ENCODE measurements around the gene LEMD2. TPM values are rescaled to one million over a fixed set of nuclear protein-coding genes. Genes with fewer than 3 reads are reported as not detected.
A peak's percentile ranks its signal among the peaks of the same experiment; 100 is the strongest.

The LEMD2 gene
- total RNA-seq, 2 donors from 2014 or later, result 51.0 to 54.3 TPM

GRCh38 chr6:33766921-33767907 lies 21.7 kb downstream of the LEMD2 start:
- Mint-ChIP-seq H3K27me3 (no peaks in the 10 kb centered on the region), H3K36me3 (ENCODE audit: low read depth) (no peaks in the 10 kb centered on the region), H3K27ac (peak overlapping the region; percentile 25), H3K4me1 (peaks cover 5% of the 10 kb centered on the region), H3K4me3 (no peak overlapping the region), H3K9me3 (no peaks in the 10 kb centered on the region)
- ATAC-seq (replicated peaks), result no peak

GRCh38 chr6:33765368-33765767 lies 23.6 kb downstream of the LEMD2 start:
- Mint-ChIP-seq H3K27ac (no peak overlapping the region), H3K4me1 (peaks cover 5% of the 10 kb centered on the region), H3K9me3 (no peaks in the 10 kb centered on the region), H3K4me3 (no peak overlapping the region), H3K27me3 (no peaks in the 10 kb centered on the region), H3K36me3 (ENCODE audit: low read depth) (no peaks in the 10 kb centered on the region)
- no peak for ATAC-seq (replicated peaks)

- Mint-ChIP-seq H3K36me3 (ENCODE audit: low read depth) (no peaks in the 10 kb centered on the region), H3K4me1 (peaks cover 5% of the 10 kb centered on the region), H3K4me3 (no peak overlapping the region), H3K27ac (no peak overlapping the region), H3K27me3 (no peaks in the 10 kb centered on the region), H3K9me3 (no peaks in the 10 kb centered on the region)
- ATAC-seq (replicated peaks), result no peak
Measured at GRCh38 chr6:33764036-33764435, 24.9 kb downstream of the LEMD2 start.

- no peaks in the 10 kb centered on the region for H3K9me3 Mint-ChIP-seq
- ATAC-seq (replicated peaks), result no peak
- H3K27me3 Mint-ChIP-seq, result no peaks in the 10 kb centered on the region
- peaks cover 3% of the 10 kb centered on the region for H3K4me1 Mint-ChIP-seq
- H3K4me3 Mint-ChIP-seq, result no peak overlapping the region
- H3K27ac Mint-ChIP-seq, result no peak overlapping the region
- no peaks in the 10 kb centered on the region for H3K36me3 Mint-ChIP-seq (ENCODE audit: low read depth)
Measured at GRCh38 chr6:33763483-33763882, 25.4 kb downstream of the LEMD2 start.

- no peaks in the 10 kb centered on the region for H3K27me3 Mint-ChIP-seq
- H3K9me3 Mint-ChIP-seq, result no peaks in the 10 kb centered on the region
- ATAC-seq (replicated peaks), result no peak
- H3K4me3 Mint-ChIP-seq, result no peak overlapping the region
- H3K4me1 Mint-ChIP-seq, result no peaks in the 10 kb centered on the region
- no peak overlapping the region for H3K27ac Mint-ChIP-seq
- H3K36me3 Mint-ChIP-seq (ENCODE audit: low read depth), result no peaks in the 10 kb centered on the region
Measured at GRCh38 chr6:33762713-33763112, 26.2 kb downstream of the LEMD2 start.

GRCh38 chr6:33761922-33762629 lies 26.9 kb downstream of the LEMD2 start:
- H3K36me3 Mint-ChIP-seq (ENCODE audit: low read depth), result no peaks in the 10 kb centered on the region
- H3K9me3 Mint-ChIP-seq, result no peaks in the 10 kb centered on the region
- H3K4me3 Mint-ChIP-seq, result no peak overlapping the region
- no peak overlapping the region for H3K27ac Mint-ChIP-seq
- no peaks in the 10 kb centered on the region for H3K27me3 Mint-ChIP-seq
- ATAC-seq (replicated peaks), result peak; percentile 63
- no peaks in the 10 kb centered on the region for H3K4me1 Mint-ChIP-seq

- no peak overlapping the region for H3K4me3 Mint-ChIP-seq
- no peaks in the 10 kb centered on the region for H3K36me3 Mint-ChIP-seq (ENCODE audit: low read depth)
- no peaks in the 10 kb centered on the region for H3K9me3 Mint-ChIP-seq
- ATAC-seq (replicated peaks), result no peak
- no peaks in the 10 kb centered on the region for H3K4me1 Mint-ChIP-seq
- H3K27ac Mint-ChIP-seq, result no peak overlapping the region
- H3K27me3 Mint-ChIP-seq, result no peaks in the 10 kb centered on the region
Measured at GRCh38 chr6:33761581-33761921, 27.4 kb downstream of the LEMD2 start.

- H3K36me3 Mint-ChIP-seq (ENCODE audit: low read depth), result no peaks in the 10 kb centered on the region
- H3K4me3 Mint-ChIP-seq, result no peak overlapping the region
- ATAC-seq (replicated peaks), result no peak
- H3K4me1 Mint-ChIP-seq, result no peaks in the 10 kb centered on the region
- peaks cover 4% of the 10 kb centered on the region for H3K27me3 Mint-ChIP-seq
- H3K27ac Mint-ChIP-seq, result no peak overlapping the region
- no peaks in the 10 kb centered on the region for H3K9me3 Mint-ChIP-seq
Measured at GRCh38 chr6:33759887-33760629, 28.9 kb downstream of the LEMD2 start.

- Mint-ChIP-seq H3K36me3 (ENCODE audit: low read depth) (no peaks in the 10 kb centered on the region), H3K4me3 (no peak overlapping the region), H3K27ac (no peak overlapping the region), H3K27me3 (peaks cover 4% of the 10 kb centered on the region), H3K9me3 (no peaks in the 10 kb centered on the region), H3K4me1 (no peaks in the 10 kb centered on the region)
- no peak for ATAC-seq (replicated peaks)
Measured at GRCh38 chr6:33758815-33759216, 30.1 kb downstream of the LEMD2 start.

- Mint-ChIP-seq H3K27me3 (peaks cover 4% of the 10 kb centered on the region), H3K27ac (no peak overlapping the region), H3K9me3 (no peaks in the 10 kb centered on the region), H3K4me3 (no peak overlapping the region), H3K4me1 (no peaks in the 10 kb centered on the region), H3K36me3 (ENCODE audit: low read depth) (no peaks in the 10 kb centered on the region)
- ATAC-seq (replicated peaks), result no peak
Measured at GRCh38 chr6:33757906-33758305, 31.0 kb downstream of the LEMD2 start.

- H3K9me3 Mint-ChIP-seq, result no peaks in the 10 kb centered on the region
- no peak overlapping the region for H3K4me3 Mint-ChIP-seq
- H3K27ac Mint-ChIP-seq, result no peak overlapping the region
- ATAC-seq (replicated peaks), result no peak
- peaks cover 4% of the 10 kb centered on the region for H3K27me3 Mint-ChIP-seq
- no peaks in the 10 kb centered on the region for H3K4me1 Mint-ChIP-seq
- no peaks in the 10 kb centered on the region for H3K36me3 Mint-ChIP-seq (ENCODE audit: low read depth)
Measured at GRCh38 chr6:33757113-33757512, 31.8 kb downstream of the LEMD2 start.

GRCh38 chr6:33756211-33756954 lies 32.5 kb downstream of the LEMD2 start:
- no peak overlapping the region for H3K4me3 Mint-ChIP-seq
- H3K27ac Mint-ChIP-seq, result peak overlapping the region; percentile 1
- H3K27me3 Mint-ChIP-seq, result peaks cover 4% of the 10 kb centered on the region
- no peaks in the 10 kb centered on the region for H3K36me3 Mint-ChIP-seq (ENCODE audit: low read depth)
- H3K4me1 Mint-ChIP-seq, result no peaks in the 10 kb centered on the region
- H3K9me3 Mint-ChIP-seq, result no peaks in the 10 kb centered on the region
- ATAC-seq (replicated peaks), result no peak

- H3K9me3 Mint-ChIP-seq, result no peaks in the 10 kb centered on the region
- H3K4me1 Mint-ChIP-seq, result no peaks in the 10 kb centered on the region
- H3K36me3 Mint-ChIP-seq (ENCODE audit: low read depth), result no peaks in the 10 kb centered on the region
- no peak overlapping the region for H3K4me3 Mint-ChIP-seq
- H3K27me3 Mint-ChIP-seq, result peaks cover 4% of the 10 kb centered on the region
- ATAC-seq (replicated peaks), result no peak
- H3K27ac Mint-ChIP-seq, result no peak overlapping the region
Measured at GRCh38 chr6:33755070-33755869, 33.7 kb downstream of the LEMD2 start.
